HG02571 (cell line): ENCODE data around the gene MCTP1.
A peak's percentile ranks its signal among the peaks of the same experiment; 100 is the strongest.

Experiments
- ATAC-seq: cut with Tn5 transposase; IDR thresholded peaks from one replicate; pipeline ENCODE4 v1.9.1; 2021; ENCODE audit warnings: mild to moderate bottlenecking, moderate library complexity; ENCODE audit not compliant: unreplicated experiment

Gene MCTP1

DNA sequence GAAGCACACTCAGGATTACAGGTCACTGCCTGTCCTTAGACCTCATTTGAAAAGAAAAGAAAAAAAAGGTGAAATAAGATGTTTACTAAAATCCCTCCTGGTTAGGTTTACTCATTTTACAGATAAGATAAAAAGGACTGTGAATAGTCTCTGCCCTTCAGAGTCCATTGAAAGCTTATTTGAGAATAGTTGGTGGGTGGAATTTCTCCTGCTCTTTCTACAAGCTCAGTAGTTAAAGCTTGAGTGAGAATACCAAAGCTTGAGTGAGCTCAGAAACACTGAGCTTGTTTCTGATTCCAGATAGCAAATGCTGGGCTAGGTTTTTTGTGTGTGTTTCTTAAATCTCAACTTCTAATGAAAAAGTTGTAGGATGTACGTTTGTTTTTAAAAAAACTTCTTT, 559.8 kb downstream of the MCTP1 start:
- no peak for ATAC-seq

DNA sequence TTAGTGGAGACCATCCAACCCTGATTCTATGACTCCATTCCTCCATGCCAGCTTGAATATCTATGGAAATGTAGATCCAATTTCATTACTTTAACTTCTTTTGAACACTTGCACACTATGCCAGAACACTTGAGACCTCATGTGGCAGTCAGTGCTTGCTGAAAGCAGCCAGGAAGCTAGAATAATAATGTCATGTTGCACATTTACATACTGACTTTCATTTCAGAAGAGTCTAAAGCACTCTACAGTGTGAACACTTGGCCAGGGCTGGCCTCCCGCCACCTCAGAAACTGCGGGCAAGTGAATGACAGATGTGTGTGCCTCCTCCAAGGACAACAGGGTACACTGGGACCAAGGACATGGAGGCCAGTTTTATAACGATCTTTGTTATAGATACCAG, 569.1 kb downstream of the MCTP1 start:
- ATAC-seq = no peak

DNA sequence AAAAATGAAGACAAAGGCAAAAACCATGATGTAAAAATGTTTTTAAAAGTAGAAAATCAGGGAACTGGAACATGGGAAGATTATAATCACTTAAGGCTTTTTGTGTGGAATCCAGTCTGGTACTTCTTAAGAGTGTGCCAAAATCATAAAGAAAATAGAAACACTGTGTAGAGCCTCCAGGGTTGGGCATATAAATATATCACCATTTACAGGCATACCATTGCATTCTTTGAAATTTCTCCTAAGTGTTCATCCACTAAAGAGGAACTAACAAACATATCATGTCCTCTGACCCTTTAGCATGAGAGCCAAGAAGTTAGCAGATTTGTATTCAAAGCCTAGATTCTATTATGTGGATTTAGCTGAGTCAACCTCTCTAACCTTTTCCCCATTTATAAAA, 573.1 kb downstream of the MCTP1 start:
- ATAC-seq = no peak

DNA sequence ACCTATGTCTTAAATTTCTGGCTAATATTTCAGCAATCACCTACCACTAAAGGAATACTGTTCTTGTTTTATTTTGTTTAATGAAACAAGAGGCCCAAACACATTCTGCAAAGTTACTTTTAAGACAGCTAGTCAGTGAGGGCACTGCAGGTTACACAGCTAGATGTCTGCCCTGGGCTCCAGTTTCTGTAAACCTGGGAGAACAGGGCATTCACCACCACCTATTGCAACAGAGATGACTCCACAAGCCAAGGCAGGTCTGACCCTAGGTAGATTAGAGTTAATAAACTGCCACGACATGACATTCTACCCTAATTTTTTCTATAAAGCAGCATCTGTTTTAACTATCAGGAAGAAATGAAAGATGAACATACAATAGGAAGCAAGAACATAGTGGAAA, 575.6 kb downstream of the MCTP1 start:
- no peak for ATAC-seq

DNA sequence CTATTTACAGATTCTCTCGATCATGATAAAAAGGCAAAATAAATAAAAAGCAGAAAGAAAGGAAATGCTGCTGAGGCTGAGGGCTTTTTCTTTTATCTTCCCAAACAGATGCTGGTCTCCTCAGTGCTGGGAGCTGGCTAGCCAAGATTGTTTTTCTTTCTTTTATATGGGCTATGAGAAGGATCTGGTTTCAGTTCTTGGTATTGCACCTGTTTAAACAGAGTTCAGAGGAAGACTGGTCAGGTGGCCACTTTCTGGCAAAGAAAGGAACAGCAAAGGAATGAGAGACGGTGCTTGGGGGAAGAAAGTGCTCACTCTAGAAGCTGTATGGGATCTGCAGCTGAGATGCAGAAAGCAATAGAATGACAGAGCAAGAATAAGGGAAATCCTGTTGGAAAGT, 577.5 kb downstream of the MCTP1 start:
- ATAC-seq = no peak

DNA sequence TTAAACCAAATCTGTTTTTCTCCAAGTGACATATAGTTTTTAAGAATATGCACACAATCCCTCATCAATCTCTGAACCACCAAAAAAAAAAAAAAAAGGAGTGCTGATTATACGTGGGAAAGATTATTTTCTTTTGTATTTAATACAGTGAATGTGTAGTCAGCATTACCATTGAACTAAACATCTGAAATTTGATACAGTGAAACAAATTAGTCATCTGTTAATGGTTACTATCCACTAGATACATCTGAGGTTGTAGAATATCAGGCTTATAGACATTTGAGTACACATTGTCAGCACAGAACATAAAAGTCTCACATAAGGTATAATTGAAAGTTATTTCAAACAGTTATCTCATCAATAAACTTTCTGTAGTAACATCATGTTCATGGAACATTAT, 579.5 kb downstream of the MCTP1 start:
- no peak for ATAC-seq

DNA sequence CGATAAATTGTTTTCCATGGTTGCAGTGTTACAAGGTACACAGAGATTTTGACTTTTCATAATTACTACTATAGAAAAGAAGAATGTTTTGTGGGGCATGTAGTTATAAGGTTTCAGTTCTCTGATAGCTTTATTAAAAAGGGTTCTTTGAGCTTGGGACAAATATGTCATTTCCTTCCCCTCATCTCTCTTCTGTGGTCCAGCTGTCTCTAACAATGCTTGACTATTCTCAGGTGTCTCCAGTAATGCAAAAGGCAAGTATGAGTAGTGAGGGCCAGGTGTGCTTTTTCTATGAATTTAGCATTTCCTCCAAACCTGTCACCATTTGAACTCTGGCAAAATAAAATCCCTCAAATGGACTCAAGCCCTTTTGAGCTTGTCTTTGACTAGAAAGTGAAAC, 582.2 kb downstream of the MCTP1 start:
- no peak for ATAC-seq

DNA sequence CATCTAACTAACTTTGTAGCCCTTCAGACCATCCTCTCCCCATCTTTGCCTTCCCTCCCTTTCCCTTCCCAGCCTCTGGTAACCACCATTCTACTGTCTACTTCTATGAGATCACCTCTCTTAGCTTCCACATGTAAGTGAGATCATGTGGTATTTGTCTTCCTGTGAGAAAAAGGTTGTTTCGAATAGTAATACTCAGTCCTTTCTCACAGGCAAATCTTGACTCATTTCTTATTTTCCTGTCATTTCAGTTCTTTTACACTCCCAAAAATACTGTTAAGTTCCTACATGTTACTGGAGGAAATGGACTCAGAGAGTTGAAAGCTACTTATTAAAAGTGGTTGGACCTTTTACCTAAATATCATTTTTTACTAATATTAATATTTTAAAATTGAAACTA, 584.3 kb downstream of the MCTP1 start:
- ATAC-seq = peak; percentile 75

DNA sequence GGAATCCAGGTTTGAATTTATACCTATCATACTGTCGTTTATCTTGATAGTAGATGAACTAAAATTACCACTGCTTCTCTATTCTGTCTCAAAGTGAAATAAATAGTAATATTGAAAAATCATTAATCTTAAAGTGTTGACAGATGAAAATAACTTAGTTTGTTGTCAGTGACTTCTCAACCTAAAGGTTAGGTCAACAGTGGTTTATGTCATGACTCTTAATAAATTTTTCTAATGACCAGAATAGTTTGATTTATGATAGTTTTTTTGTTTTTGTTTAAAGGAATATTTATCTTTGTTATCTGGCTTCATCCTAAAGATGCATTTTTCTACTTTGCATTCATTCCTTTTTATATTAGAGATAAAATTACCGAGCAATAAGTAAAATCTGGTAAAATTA, 585.3 kb downstream of the MCTP1 start:
- ATAC-seq = no peak

DNA sequence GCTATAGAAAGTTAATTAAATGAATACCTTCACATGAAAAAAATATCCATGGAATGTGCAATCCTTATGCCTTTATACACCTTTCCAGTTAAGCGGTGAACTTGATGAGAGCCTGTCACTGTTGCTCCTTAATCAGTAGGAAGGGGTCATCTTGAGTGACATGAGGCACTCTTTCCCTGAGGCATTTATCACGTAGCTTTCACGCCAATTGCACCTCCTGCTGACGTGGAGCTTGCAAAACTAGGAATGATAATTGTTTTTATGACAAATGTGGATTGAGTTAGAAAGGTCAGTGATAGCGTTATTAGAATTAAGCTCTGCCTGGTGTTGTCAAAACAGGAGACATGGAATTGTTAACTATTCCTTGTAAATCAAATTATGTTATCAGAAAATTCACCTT, 586.7 kb downstream of the MCTP1 start:
- ATAC-seq = no peak

DNA sequence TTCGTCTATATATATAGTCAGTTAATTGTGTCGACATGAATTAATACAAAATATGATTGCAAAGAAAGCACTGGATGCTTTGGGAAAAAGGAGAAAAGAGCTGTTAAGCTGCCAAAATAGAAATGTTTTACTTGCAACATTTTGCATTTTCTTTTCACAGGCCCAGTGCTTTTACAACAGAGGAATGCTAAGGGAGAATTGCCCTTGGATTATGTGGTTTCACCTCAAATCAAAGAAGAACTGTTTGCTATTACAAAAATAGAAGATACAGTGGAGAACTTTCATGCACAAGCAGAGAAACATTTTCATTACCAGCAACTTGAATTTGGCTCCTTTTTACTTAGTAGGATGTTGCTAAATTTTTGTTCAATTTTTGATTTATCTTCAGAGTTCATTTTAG, 590.2 kb downstream of the MCTP1 start:
- ATAC-seq = no peak

DNA sequence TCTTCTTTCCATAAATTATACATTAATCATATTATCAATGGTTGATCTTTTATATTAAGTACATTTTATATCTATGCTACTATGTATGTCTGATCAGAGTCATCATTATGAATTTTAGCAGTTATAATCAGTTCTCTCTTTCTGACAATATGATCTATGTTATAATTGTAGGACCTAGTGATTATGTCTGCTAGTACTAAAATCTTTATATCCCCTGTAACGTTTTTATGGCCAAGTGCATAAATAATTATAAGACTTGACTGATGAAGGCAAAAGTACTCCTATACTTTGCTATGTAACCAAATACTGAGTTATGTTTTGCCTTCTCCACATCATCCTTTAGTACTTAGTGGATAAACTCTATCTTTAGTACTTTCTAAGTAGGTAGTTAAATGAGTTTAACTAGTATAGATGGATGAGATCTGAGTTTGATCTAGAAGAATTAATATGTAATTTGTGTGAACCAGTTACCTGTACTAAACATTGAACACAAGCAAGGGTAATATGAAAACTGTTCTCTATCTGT, 591.0 kb downstream of the MCTP1 start:
- no peak for ATAC-seq

DNA sequence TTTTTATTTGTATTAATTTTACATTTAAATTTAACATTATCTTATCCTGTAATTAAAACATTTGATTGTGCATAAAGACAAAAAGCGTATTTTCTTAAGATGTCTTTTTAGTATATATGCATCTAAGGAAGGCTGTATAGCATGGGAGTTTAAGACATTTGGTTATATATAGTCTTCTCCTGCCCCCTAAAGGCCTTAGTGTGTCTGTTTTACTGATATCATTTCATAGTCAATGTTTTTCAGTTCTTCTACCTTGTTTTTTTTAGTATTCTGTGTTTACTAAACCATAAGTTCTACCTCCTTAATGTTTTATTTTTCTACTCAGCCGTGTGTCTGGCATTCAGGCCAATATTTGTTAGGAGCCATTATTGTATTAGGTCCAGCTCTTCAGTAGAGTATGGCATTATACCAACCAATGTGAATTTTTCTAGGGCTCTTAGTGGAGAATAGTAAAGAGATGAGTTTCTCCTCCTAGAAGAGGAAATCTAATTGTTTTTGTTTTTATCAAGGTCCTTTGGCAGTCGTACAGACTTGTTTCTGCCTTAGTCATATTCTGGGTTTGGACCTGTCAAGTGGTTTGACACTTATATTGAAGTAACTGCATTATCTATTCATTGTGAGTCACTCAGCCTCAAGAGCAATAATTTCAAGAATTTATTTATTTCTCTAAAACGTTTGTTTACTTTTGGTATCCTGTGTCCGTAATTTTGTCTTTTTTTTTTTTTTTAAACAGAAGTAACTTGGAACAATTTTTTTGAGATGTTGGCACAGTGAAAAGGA, 591.7 kb downstream of the MCTP1 start:
- peak; percentile 76 for ATAC-seq

DNA sequence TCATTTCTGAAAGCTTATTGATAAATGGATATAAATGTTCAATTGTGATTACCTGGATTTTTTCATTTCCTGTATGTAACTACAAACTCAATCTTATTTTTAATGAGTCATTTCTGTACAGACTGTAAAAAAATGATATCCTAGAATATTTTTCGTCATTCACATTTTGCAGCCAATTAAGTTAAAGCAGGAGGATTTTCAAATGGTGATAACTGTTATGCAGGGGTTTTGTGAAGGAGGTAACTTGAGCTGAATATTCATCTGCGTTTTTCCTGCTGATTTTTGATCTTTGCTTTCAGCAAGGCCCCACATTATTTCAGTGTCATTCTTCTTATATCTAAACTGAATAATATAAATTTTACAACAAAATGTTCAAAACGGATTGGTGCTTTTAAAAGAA, 592.3 kb downstream of the MCTP1 start:
- no peak for ATAC-seq

DNA sequence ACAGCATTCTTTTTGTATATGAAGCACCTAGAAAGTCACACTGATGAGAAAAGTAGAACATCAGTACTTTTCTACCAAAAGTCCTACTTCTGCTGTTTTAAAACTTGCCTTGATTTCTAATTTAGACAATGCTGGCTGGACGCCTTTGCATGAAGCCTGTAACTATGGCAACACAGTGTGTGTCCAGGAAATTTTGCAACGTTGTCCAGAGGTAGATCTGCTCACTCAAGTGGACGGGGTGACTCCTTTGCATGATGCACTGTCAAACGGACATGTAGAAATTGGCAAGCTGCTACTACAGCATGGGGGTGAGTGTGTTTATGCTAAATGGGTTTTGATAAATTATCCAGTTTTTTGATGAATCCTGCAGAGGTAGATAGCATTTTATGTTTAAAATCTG, 592.9 kb downstream of the MCTP1 start:
- no peak for ATAC-seq

DNA sequence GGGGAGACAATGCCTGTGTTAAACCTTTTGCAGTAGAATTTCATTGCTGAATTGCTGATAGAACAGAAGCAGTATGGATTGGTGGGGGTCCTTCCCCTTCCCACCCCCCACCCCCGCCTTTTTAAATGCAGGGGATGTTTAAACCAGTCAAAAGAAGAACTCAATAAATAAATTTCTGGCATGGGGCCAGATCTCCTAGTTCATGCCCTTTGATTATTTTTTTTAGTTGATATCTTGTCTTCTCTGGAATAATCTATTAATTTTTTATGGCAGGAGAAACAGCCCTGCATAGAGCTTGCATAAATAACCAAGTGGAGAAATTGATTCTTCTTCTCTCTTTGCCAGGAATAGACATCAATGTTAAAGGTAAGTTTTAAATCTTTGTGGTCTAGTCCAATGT, 593.6 kb downstream of the MCTP1 start:
- no peak for ATAC-seq

DNA sequence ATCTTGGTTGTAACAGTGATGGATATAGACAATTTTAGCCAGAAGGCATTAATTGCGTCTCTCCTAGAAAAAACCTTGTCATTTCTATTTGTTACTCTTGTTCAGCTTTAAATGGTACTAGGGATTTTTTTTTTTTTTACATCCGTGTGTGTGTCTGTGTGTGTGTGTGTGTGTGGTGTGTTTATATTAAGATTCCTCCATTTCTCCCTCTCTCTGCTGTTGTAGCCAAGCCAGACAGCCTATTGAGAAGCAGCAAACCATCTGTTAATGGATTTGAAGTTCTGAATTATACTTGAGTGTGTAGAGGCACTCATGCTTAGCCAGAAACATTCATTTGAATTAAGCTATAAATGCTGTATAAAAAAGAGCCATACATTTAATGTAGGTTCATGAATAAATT, 594.1 kb downstream of the MCTP1 start:
- ATAC-seq = no peak

DNA sequence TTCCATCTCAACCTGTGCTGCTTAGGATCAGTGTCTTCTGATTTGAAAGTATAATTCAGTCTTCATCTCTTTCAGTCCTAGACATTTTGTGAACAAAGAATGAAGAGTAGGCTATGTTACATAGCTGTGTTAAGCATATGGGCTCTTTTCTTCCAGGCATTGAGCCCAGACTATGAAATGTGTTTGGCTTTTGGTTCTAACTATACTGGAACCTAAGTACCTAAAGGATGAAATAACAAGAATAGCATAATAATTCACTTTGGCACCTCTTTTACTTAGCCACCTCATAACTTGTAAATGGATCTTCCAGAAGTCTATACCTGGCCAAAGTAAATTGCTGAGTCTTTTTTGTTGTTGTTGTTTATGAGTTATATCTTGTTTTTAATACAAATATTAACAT, 595.0 kb downstream of the MCTP1 start:
- ATAC-seq = no peak

DNA sequence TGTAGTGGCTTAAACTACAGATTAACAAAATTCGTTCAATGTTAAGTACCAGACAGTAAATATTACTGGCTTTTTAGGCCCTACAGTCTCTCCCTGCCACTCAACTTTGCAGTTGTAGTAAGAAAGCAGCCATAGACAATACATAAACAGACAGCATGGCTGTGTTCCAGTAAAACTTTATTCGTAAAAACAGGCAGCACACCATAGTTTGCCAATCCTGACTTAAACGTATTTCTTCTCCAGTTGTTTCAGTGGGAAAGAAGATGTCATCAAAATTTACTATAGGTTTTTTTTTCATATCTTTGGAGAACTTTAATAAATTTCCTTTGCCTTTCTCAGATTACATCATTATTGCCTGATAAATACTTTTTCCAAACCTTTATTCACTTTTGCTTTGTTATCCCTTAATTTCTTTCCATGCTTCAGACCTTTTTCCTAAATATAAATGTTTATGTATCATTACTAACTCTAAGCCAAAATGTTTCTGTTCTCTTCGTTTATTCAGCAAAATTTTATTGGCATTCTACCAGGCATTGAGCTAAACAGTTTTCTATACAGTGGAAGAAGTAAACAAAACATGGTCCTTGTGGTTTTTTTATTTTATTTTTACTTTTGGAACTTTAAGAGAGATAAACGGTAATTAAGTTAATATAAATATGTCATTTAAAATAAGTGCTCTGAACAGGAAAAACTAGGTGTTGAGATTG, 601.9 kb downstream of the MCTP1 start:
- no peak for ATAC-seq

DNA sequence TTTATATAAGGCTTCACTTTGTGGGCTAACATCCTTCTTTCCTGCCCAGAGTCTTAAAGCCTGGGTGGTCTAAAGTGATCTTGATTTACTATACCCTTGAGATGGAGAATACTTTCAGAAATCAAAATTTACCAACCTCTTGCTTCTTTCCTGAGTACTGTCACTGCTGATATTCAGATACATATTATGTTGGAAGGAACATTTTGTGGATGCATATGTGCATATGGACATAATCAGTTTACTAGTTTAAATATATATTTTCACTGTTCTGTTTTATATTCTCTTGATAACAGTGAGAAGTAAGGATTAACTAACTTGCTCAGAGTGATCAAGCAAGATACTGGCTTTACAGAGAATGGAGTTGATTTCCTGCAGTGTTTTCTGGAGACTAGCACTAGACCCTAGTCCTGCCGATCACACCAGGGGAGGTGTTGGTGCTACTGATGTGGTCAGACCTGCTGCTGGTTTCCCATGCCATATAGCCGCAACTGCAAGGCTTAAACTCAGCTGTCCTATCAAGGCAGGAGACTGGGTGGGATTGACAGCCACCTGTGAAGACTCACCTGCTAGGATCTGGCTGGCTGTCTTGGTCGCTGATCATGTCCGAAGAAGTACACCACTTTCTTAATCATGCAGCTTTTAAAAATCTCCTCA, 608.8 kb downstream of the MCTP1 start:
- no peak for ATAC-seq

DNA sequence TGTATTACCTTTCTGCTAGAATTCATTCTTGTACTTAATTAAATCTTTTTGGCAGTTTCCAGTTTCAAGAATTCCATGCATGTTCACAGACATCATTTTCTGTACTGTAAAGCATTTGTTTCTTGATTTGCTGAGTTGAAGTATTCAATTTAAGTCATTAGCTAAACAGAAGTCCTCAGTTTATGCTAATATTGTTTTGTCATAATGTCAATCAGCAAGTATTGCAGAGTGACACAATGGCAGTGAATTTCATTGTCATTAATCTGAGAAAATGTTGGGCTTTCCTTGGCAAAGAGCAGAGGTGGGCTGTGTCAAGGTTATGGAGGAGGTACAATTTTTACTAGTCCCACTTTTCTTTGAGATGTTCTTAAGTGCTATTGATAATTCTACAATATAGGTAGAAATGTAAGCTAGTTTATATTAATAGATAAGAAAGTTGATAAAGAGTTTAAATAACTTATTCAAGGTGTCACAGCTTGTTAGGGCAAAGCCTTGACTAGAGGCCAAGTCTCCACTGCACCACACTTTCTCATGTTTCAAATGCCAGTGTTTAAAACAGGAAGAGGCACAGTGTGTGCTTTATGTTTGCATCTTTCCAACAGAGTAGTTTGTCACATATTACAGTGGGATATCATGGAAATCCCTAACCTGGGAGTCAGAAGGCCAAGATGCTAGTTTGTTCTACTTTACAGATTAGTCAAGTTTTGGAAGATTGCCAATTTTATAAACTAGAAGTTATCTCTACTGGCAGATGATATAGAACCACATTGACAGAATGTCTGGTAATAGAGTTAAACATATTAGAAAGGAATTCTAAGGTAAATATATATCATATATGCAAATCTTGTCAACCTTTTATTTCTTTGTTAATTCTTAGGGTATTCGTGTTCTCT, 610.2 kb downstream of the MCTP1 start:
- no peak for ATAC-seq
